ENCODE results near the gene TENM4. TPM values are rescaled to one million over a fixed set of nuclear protein-coding genes. Genes with fewer than 3 reads are reported as not detected.

The TENM4 gene
- total and polyA plus RNA-seq, 2 of the 8 experiments (the other 6 are each of a cell fraction or from before 2014, with no cell fraction given): 3.5 to 7.2 TPM

- H3K56ac ChIP-seq (replicated peaks; ENCODE audit: insufficient read length, low read depth, low read length): no peak overlapping the region
- H3K4me1 ChIP-seq (replicated peaks in 1 of 4; ENCODE audit: control insufficient read depth in 3 of 4, insufficient read depth in 4 of 4, low read length in 3 of 4): peaks cover 0 to 2% (median 0%) of the 10 kb centered on the region in 4 experiments; a peak in 1 of 7 replicates
- H3K18ac ChIP-seq (ENCODE audit: extremely low read depth, low read length): no peak overlapping the region
- DNase-seq (ENCODE audit: low read depth in 1 of 2, low spot score in 2 of 2) (no peak), FAIRE-seq (no peak)
- no peak overlapping the region for H3K14ac ChIP-seq (ENCODE audit: insufficient read length)
- H3K4me2 ChIP-seq (ENCODE audit: insufficient read depth in 1 of 2, low read depth in 2 of 2, low read length in 2 of 2): no peak overlapping the region
- no peaks in the 10 kb centered on the region for H3K36me3 ChIP-seq (ENCODE audit: control insufficient read depth in 2 of 4, insufficient read depth in 4 of 4, low read length in 3 of 4)
- no peak overlapping the region for H2BK15ac ChIP-seq (ENCODE audit: low read length)
- no peak overlapping the region for H3K4ac ChIP-seq (replicated peaks; ENCODE audit: insufficient read length, low read depth, low read length)
- no peak overlapping the region for H2AFZ ChIP-seq (ENCODE audit: low read length)
- H4K5ac ChIP-seq (ENCODE audit: insufficient read length, low read depth, low read length): no peak overlapping the region
- no peaks in the 10 kb centered on the region for H4K20me1 ChIP-seq (replicated peaks in 1 of 2; ENCODE audit: control insufficient read depth in 1 of 2, insufficient read depth in 2 of 2, low read length in 2 of 2)
- no peak overlapping the region for H2BK12ac ChIP-seq (ENCODE audit: low read depth, low read length)
- no peaks in the 10 kb centered on the region for H3K9me3 ChIP-seq (ENCODE audit: insufficient read depth in 2 of 2, low read depth in 1 of 2, low read length in 1 of 2)
- H4K8ac ChIP-seq (ENCODE audit: extremely low read depth, insufficient read depth, low read length): no peak overlapping the region
- H3K79me2 ChIP-seq (ENCODE audit: control insufficient read depth in 1 of 2, insufficient read depth in 2 of 2, low read length in 2 of 2): no peaks in the 10 kb centered on the region
- H3K27me3 ChIP-seq (replicated peaks in 1 of 4; ENCODE audit: control insufficient read depth in 3 of 4, extremely low read depth in 1 of 4, insufficient read depth in 3 of 4, low read length in 3 of 4): no peaks in the 10 kb centered on the region
- no peak for TF ChIP-seq NRF1 (IDR thresholded peaks at IDR 0.05; ENCODE audit: low read depth, low read length)
- no peak overlapping the region for H3K23ac ChIP-seq (ENCODE audit: insufficient read length)
- H2BK5ac ChIP-seq (ENCODE audit: low read depth, low read length): no peak overlapping the region
- ChIA-PET CTCF (ENCODE audit: partially characterized antibody) (interaction anchor here (0.6 to 5.2 kb wide), 7 partner anchors 10 to 173 kb away, joined by 3 to 22 read pairs (median 4); no protein-coding TSS in a partner anchor), POLR2A (ENCODE audit: partially characterized antibody) (no interaction called here)
- no peak overlapping the region for H4K91ac ChIP-seq (replicated peaks; ENCODE audit: insufficient read length, low read length)
- H3K4me3 ChIP-seq (ENCODE audit: extremely low read depth in 1 of 4, insufficient read depth in 2 of 4, low read depth in 3 of 4, low read length in 4 of 4): no peak overlapping the region
- no peaks in the 10 kb centered on the region for H3K79me1 ChIP-seq (ENCODE audit: low read depth, low read length)
- no peaks in the 10 kb centered on the region for H3K23me2 ChIP-seq (ENCODE audit: low read depth, low read length)
- H3K9ac ChIP-seq (replicated peaks in 1 of 4; ENCODE audit: extremely low read depth in 1 of 4, low read depth in 3 of 4, low read length in 3 of 4): no peak overlapping the region
- WGBS, 2 experiments (ENCODE audit: extremely low coverage in 1 of 2, insufficient coverage in 1 of 2, insufficient read length in 1 of 2, insufficient replicate concordance in 2 of 2, low coverage in 1 of 2, low lambda C conversion rate in 2 of 2, missing lambda C conversion rate in 1 of 2): 92% methylated on average over 1 of the region's 1 CpG; no CpG with 5 or more reads in 1 of the 2 experiments
- no peak overlapping the region for H2AK5ac ChIP-seq (ENCODE audit: low read depth, low read length)
- H2BK120ac ChIP-seq (replicated peaks; ENCODE audit: low read depth, low read length): no peak overlapping the region
- H3K27ac ChIP-seq (ENCODE audit: low read depth, low read length): no peak overlapping the region
- H2BK20ac ChIP-seq (ENCODE audit: low read length): no peak overlapping the region
Observed at GRCh38 chr11:78788533-78788932, 652.3 kb downstream of the TENM4 start.
